SK-N-SH treated with all-trans-retinoic acid at 6 μM for 48 hours (cell line): ENCODE data around the gene SPEN.
A peak's percentile ranks its signal among the peaks of the same experiment; 100 is the strongest.

ENCODE experiments used
- ATAC-seq: fragments of 200-7000 bp; cut with Tn5 transposase; 3 replicates; pipeline ENCODE4 v1.9.1; 2020; ENCODE audit warnings: mild to moderate bottlenecking, moderate library complexity
- BACH2 ChIP-seq: fragments of 250-450 bp; sonication (Bioruptor Pico); IDR thresholded peaks from 2 replicates; pipeline ENCODE4 v1.9.0; 2021; ENCODE audit warnings: mild to moderate bottlenecking, borderline replicate concordance
- CREB5 ChIP-seq: fragments of 250-450 bp; sonication (Bioruptor Pico); IDR thresholded peaks from 2 replicates; pipeline ENCODE4 v1.5.1; 2020; ENCODE audit warnings: low read depth, mild to moderate bottlenecking, moderate library complexity
- CSRNP3 ChIP-seq: fragments of 250-450 bp; sonication (Bioruptor Pico); IDR thresholded peaks from 2 replicates; pipeline ENCODE4 v1.5.1; 2021; ENCODE audit warnings: mild to moderate bottlenecking, moderate library complexity
- ESRRG ChIP-seq: fragments of 250-450 bp; sonication (Bioruptor Pico); IDR thresholded peaks from 2 replicates; pipeline ENCODE4 v1.6.1; 2021; ENCODE audit warnings: mild to moderate bottlenecking
- GLIS3 ChIP-seq: fragments of 250-450 bp; sonication (Bioruptor Pico); IDR thresholded peaks from 2 replicates; pipeline ENCODE4 v1.5.0; 2020; ENCODE audit warnings: mild to moderate bottlenecking, moderate library complexity
- ISL1 ChIP-seq: fragments of 250-450 bp; sonication (Bioruptor Pico); IDR thresholded peaks from 2 replicates; pipeline ENCODE4 v2.1.2; 2022; ENCODE audit warnings: mild to moderate bottlenecking, moderate library complexity
- OSR1 ChIP-seq: fragments of 250-450 bp; sonication (Bioruptor Pico); IDR thresholded peaks from 2 replicates; pipeline ENCODE4 v1.8.0; 2022; ENCODE audit warnings: moderate library complexity, mild to moderate bottlenecking, inconsistent platforms
- PATZ1 ChIP-seq: fragments of 250-450 bp; sonication (Bioruptor Pico); IDR thresholded peaks from 2 replicates; pipeline ENCODE4 v1.8.0; 2020; ENCODE audit warnings: mild to moderate bottlenecking, moderate library complexity, borderline replicate concordance
- PPARA ChIP-seq: fragments of 250-450 bp; sonication (Bioruptor Pico); IDR thresholded peaks from 2 replicates; pipeline ENCODE4 v1.5.0; 2020; ENCODE audit warnings: mild to moderate bottlenecking, borderline replicate concordance
- RARB ChIP-seq: fragments of 250-450 bp; sonication (Bioruptor Pico); IDR thresholded peaks from 2 replicates; pipeline ENCODE4 v1.8.0; 2021; ENCODE audit warnings: mild to moderate bottlenecking, moderate library complexity
- SNAI2 ChIP-seq: fragments of 250-450 bp; sonication (Bioruptor Pico); IDR thresholded peaks from 2 replicates; pipeline ENCODE4 v1.5.0; 2020; ENCODE audit warnings: mild to moderate bottlenecking, moderate library complexity
- TCF4 ChIP-seq: fragments of 250-450 bp; sonication (Bioruptor Pico); IDR thresholded peaks from 2 replicates; pipeline ENCODE4 v1.8.0; 2021; ENCODE audit warnings: mild to moderate bottlenecking, moderate library complexity, borderline replicate concordance
- TOX ChIP-seq: fragments of 250-450 bp; sonication (Bioruptor Pico); IDR thresholded peaks from 2 replicates; pipeline ENCODE4 v1.8.0; 2021; ENCODE audit warnings: mild to moderate bottlenecking, moderate library complexity, borderline replicate concordance
- TSHZ2 ChIP-seq: fragments of 250-450 bp; sonication (Bioruptor Pico); IDR thresholded peaks from 2 replicates; pipeline ENCODE4 v1.5.0; 2020; ENCODE audit warnings: mild to moderate bottlenecking, moderate library complexity
- ZC3H10 ChIP-seq: fragments of 250-450 bp; sonication (Bioruptor Pico); IDR thresholded peaks from 2 replicates; pipeline ENCODE4 v1.5.1; 2021; ENCODE audit warnings: mild to moderate bottlenecking, moderate library complexity
- ZFP3 ChIP-seq: fragments of 250-450 bp; sonication (Bioruptor Pico); IDR thresholded peaks from 2 replicates; pipeline ENCODE4 v1.5.0; 2020; ENCODE audit warnings: mild to moderate bottlenecking, moderate library complexity
- ZFP30 ChIP-seq: fragments of 450-650 bp; formaldehyde crosslinking; IDR thresholded peaks from 2 replicates; pipeline ENCODE4 v1.5.0; 2022; ENCODE audit warnings: mild to moderate bottlenecking, moderate library complexity
- ZNF565 ChIP-seq: fragments of 450-650 bp; formaldehyde crosslinking; conservative IDR thresholded peaks from 2 replicates; pipeline ENCODE4 v1.5.0; 2020; ENCODE audit warnings: low read depth, mild to moderate bottlenecking, moderate library complexity
- ZNF70 ChIP-seq: fragments of 450-650 bp; formaldehyde crosslinking; IDR thresholded peaks from 2 replicates; pipeline ENCODE4 v1.5.0; 2020; ENCODE audit warnings: mild to moderate bottlenecking, moderate library complexity
- ZNF8 ChIP-seq: fragments of 450-650 bp; formaldehyde crosslinking; IDR thresholded peaks from 2 replicates; pipeline ENCODE4 v1.5.0; 2020; ENCODE audit warnings: mild to moderate bottlenecking, moderate library complexity

Gene SPEN

GRCh38 chr1:15858069-15858670 lies 10.7 kb downstream of the SPEN start:
- TF ChIP-seq CSRNP3 (CRISPR knock-in tag), result no peak
- no peak for TF ChIP-seq ZNF565 (CRISPR knock-in tag)
- no peak for TF ChIP-seq ZNF70 (CRISPR knock-in tag)
- no peak for TF ChIP-seq BACH2 (CRISPR knock-in tag)
- TF ChIP-seq PPARA (CRISPR knock-in tag), result no peak
- TF ChIP-seq OSR1 (CRISPR knock-in tag), result no peak
- TF ChIP-seq ISL1, result no peak
- no peak for TF ChIP-seq GLIS3 (CRISPR knock-in tag)
- TF ChIP-seq TCF4 (CRISPR knock-in tag), result no peak
- no peak for TF ChIP-seq TSHZ2
- no peak for TF ChIP-seq ZFP3 (CRISPR knock-in tag)
- no peak for TF ChIP-seq TOX (CRISPR knock-in tag)
- no peak for TF ChIP-seq ESRRG
- ATAC-seq, result no peak

GRCh38 chr1:15858672-15859372 lies 11.3 kb downstream of the SPEN start:
- TF ChIP-seq ZC3H10 (CRISPR knock-in tag) (no peak), ESRRG (no peak), TCF4 (CRISPR knock-in tag) (no peak), OSR1 (CRISPR knock-in tag) (no peak), PPARA (CRISPR knock-in tag) (no peak), SNAI2 (CRISPR knock-in tag) (no peak), TOX (CRISPR knock-in tag) (no peak), ZNF70 (CRISPR knock-in tag) (no peak), PATZ1 (CRISPR knock-in tag) (no peak), BACH2 (CRISPR knock-in tag) (no peak), RARB (CRISPR knock-in tag) (no peak), ZFP30 (CRISPR knock-in tag) (no peak)
- ATAC-seq, result no peak

- TF ChIP-seq ZC3H10 (CRISPR knock-in tag) (no peak), RARB (CRISPR knock-in tag) (no peak), CSRNP3 (CRISPR knock-in tag) (no peak), PPARA (CRISPR knock-in tag) (no peak), BACH2 (CRISPR knock-in tag) (no peak), OSR1 (CRISPR knock-in tag) (no peak), ZNF70 (CRISPR knock-in tag) (no peak), SNAI2 (CRISPR knock-in tag) (no peak), ZNF8 (CRISPR knock-in tag) (no peak), ZNF565 (CRISPR knock-in tag) (no peak), ZFP30 (CRISPR knock-in tag) (no peak), CREB5 (CRISPR knock-in tag) (no peak), TSHZ2 (no peak), ZFP3 (CRISPR knock-in tag) (no peak)
- ATAC-seq, result peak; percentile 20; the same call in 2 of the 3 replicates
Measured at GRCh38 chr1:15863156-15863901, 15.8 kb downstream of the SPEN start.
